Vagina (tissue), 2 donors: ENCODE data around the gene KCTD6. TPM values are rescaled to one million over a fixed set of nuclear protein-coding genes. Genes with fewer than 3 reads are reported as not detected.
A peak's percentile ranks its signal among the peaks of the same experiment; 100 is the strongest.

Experiments used
- DNase-seq, 2 donors: peaks; one replicate each; pipeline ENCODE4 v3.0.0-alpha.2; 2017; ENCODE audit errors: extremely low spot score in 2 of 2
- H3K27ac ChIP-seq: fragments of 200-600 bp; sonication (generic); one replicate; pipeline ENCODE4 v1.5.1; 2019
- H3K27me3 ChIP-seq: fragments of 200-600 bp; sonication (generic); one replicate; pipeline ENCODE4 v1.5.1; 2019
- H3K36me3 ChIP-seq, 2 donors: fragments of 200-600 bp; sonication (generic); one replicate each; pipeline ENCODE4 v1.5.1; 2017 to 2019
- H3K4me1 ChIP-seq: fragments of 200-600 bp; sonication (generic); one replicate; pipeline ENCODE4 v1.5.1; 2019
- H3K4me3 ChIP-seq, 2 donors: fragments of 200-600 bp; sonication (generic); 1 replicate in 1 of 2; 2 replicates in 1 of 2; pipeline ENCODE4 v1.5.1; 2016 to 2019
- H3K9me3 ChIP-seq: fragments of 200-600 bp; sonication (generic); one replicate; pipeline ENCODE4 v1.5.1; 2019
- POLR2A ChIP-seq, 2 donors: fragments of 450-650 bp; IDR thresholded peaks; one replicate each; pipeline ENCODE4 v1.6.1; 2017; ENCODE audit warnings: antibody characterized with exemption in 2 of 2, mild to moderate bottlenecking in 2 of 2, moderate library complexity in 2 of 2
- POLR2AphosphoS5 ChIP-seq, 2 donors: sonication (generic); formaldehyde crosslinking; IDR thresholded peaks; one replicate each; pipeline ENCODE4 v1.9.0; 2017; ENCODE audit warnings: antibody characterized with exemption in 2 of 2, mild to moderate bottlenecking in 2 of 2, low read depth in 1 of 2; ENCODE audit not compliant: insufficient read depth in 1 of 2
- intact Hi-C: fragments of 100-400 bp; cut with DNase I; formaldehyde crosslinking; loops from one replicate; pipeline ENCODE4 v1.15.1; 2023
- total RNA-seq: library from RNA; depleted of rRNA; stranded (reverse); fragments of >200 nt; gene quantifications from one replicate; pipeline ENCODE4 v1.2.3, GENCODE V29; 2016
- TF ChIP-seq, protein P1 (sequence below), 3 experiments: fragments of 450-650 bp in 2 of 3; fragments of 200-600 bp in 1 of 3; sonication (generic) in 1 of 3; IDR thresholded peaks; one replicate each; pipeline ENCODE4 v1.5.1; 2017 to 2019; ENCODE audit warnings: antibody characterized with exemption in 3 of 3, mild to moderate bottlenecking in 2 of 3, moderate library complexity in 2 of 3

KCTD6 gene
- total RNA-seq = 19.6 TPM

DNA sequence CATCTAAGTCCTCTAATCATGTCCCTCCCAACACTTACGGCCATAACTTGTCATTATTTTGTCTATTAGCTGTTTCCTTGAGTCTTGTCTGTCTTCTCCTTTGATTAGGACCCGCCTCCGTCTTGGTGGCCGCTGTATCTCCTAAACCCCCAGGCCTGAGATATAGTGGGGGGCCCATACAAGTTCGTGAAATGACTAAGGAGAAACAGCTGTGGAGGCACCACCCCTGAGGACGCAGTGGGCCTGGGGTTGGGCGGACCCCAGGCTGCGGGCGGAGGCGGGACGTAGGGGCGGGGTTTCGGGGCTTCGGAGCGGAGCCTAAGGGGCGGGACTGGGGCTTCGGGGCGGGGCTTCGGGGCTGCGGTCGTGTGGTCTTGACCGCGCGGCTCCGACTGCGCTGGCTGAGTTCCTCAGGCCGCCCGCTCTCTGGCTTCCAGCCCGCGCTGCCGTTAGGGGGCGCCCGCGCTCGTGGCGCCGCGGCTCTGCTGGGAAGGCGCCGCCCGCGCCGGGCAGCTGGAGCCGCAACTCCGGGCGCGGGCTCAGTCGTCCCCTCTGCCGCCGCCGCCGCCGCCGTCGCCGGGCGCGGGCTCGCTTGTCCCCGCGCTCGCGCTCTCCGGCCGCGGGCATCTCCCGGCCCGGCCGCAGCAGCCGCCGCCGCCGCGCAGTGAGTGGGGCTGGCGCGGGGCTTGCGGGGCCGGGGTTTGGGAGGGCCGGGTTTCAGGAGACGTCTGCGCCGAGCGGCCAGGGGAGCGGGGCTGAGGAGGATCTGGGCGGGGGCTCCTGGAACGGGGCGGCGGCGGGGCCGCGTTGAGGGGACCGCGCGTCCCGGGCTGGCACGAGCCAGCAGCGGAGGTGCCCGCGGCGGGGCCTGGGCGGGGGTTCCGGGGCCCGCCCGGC, at the start of gene KCTD6:
TSS of gene KCTD6 (plus strand) at position 591 of the 897 bp plus-strand sequence. CDS start 6,660 bp downstream, outside the sequence.
- intact Hi-C loops = no loop called here
- Histone ChIP-seq H3K27me3 (no peaks in the 10 kb centered on the region), H3K4me1 (peaks cover 66% of the 10 kb centered on the region), H3K27ac (peak within 1 kb of the TSS; percentile 88), H3K4me3 (peak within 1 kb of the TSS; percentile 62 to 80), H3K9me3 (no peaks in the 10 kb centered on the region), H3K36me3 (no peaks in the 10 kb centered on the region)
- DNase-seq = no peak
- TF ChIP-seq, protein P1, sequence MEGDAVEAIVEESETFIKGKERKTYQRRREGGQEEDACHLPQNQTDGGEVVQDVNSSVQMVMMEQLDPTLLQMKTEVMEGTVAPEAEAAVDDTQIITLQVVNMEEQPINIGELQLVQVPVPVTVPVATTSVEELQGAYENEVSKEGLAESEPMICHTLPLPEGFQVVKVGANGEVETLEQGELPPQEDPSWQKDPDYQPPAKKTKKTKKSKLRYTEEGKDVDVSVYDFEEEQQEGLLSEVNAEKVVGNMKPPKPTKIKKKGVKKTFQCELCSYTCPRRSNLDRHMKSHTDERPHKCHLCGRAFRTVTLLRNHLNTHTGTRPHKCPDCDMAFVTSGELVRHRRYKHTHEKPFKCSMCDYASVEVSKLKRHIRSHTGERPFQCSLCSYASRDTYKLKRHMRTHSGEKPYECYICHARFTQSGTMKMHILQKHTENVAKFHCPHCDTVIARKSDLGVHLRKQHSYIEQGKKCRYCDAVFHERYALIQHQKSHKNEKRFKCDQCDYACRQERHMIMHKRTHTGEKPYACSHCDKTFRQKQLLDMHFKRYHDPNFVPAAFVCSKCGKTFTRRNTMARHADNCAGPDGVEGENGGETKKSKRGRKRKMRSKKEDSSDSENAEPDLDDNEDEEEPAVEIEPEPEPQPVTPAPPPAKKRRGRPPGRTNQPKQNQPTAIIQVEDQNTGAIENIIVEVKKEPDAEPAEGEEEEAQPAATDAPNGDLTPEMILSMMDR (IDR thresholded peaks at IDR 0.05) = peak; percentile 30 to 56 (median 38)
- TF ChIP-seq POLR2AphosphoS5 (IDR thresholded peaks at IDR 0.05; ENCODE audit: insufficient read depth in 1 of 2, low read depth in 1 of 2) = peak in 1 of 2 donors; percentile 44
- TF ChIP-seq POLR2A (IDR thresholded peaks at IDR 0.05) = peak in 1 of 2 donors; percentile 27

DNA sequence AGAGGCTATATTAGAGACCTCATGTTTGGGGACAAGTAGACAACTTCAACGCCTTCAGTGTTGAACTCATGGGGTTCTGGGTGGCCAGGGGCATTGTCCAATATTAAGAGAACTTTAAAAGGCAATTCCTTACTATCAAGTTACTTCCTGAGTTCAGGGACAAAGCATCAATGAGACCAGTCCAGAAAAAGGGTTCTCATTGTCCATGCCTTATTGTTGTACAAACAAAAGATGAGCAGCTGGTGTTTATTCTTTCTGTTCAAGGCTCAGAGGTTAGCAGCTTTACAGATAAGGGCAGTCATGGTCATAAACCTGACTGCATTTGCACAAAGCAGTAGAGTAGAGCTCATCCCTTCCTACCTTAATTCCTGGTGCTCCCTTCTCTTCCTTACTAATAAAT, 39.7 kb upstream of the KCTD6 start:
- TF ChIP-seq, protein P1 (IDR thresholded peaks at IDR 0.05) = no peak
- TF ChIP-seq POLR2A (IDR thresholded peaks at IDR 0.05) (no peak), POLR2AphosphoS5 (IDR thresholded peaks at IDR 0.05; ENCODE audit: insufficient read depth in 1 of 2, low read depth in 1 of 2) (no peak)
- intact Hi-C loops = no loop called here
- Histone ChIP-seq H3K27ac (no peak overlapping the region), H3K4me3 (no peak overlapping the region), H3K36me3 (no peaks in the 10 kb centered on the region), H3K9me3 (peaks cover 5% of the 10 kb centered on the region), H3K27me3 (no peaks in the 10 kb centered on the region), H3K4me1 (no peaks in the 10 kb centered on the region)
- DNase-seq = no peak

- TF ChIP-seq POLR2A (IDR thresholded peaks at IDR 0.05) (no peak), POLR2AphosphoS5 (IDR thresholded peaks at IDR 0.05; ENCODE audit: insufficient read depth in 1 of 2, low read depth in 1 of 2) (no peak)
- TF ChIP-seq, protein P1 (IDR thresholded peaks at IDR 0.05) = no peak
- Histone ChIP-seq H3K27ac (no peak overlapping the region), H3K4me3 (no peak overlapping the region), H3K4me1 (peaks cover 15% of the 10 kb centered on the region), H3K36me3 (no peaks in the 10 kb centered on the region), H3K9me3 (peaks cover 5% of the 10 kb centered on the region), H3K27me3 (no peaks in the 10 kb centered on the region)
- DNase-seq = no peak
- intact Hi-C loops = no loop called here
Observed at GRCh38 chr3:58459160-58459559, 32.7 kb upstream of the KCTD6 start.

GRCh38 chr3:58462829-58463180, 29.1 kb upstream of the KCTD6 start:
- Histone ChIP-seq H3K36me3 (no peaks in the 10 kb centered on the region), H3K9me3 (no peaks in the 10 kb centered on the region), H3K27ac (no peak overlapping the region), H3K4me1 (peaks cover 15% of the 10 kb centered on the region), H3K27me3 (no peaks in the 10 kb centered on the region), H3K4me3 (no peak overlapping the region)
- intact Hi-C loops = no loop called here
- TF ChIP-seq POLR2A (IDR thresholded peaks at IDR 0.05) (no peak), POLR2AphosphoS5 (IDR thresholded peaks at IDR 0.05; ENCODE audit: insufficient read depth in 1 of 2, low read depth in 1 of 2) (no peak)
- TF ChIP-seq, protein P1 (IDR thresholded peaks at IDR 0.05) = no peak
- DNase-seq = no peak
